H9 (cell line): ENCODE data around the gene CFAP61. TPM values are rescaled to one million over a fixed set of nuclear protein-coding genes. Genes with fewer than 3 reads are reported as not detected.

ENCODE experiments used
- DNase-seq: peaks from one replicate; pipeline ENCODE4 v3.0.0-alpha.2; 2017
- H2AFZ ChIP-seq: one replicate; pipeline ENCODE4 v1.6.1; 2013; ENCODE audit warnings: mild to moderate bottlenecking, low read length, control low read depth, moderate library complexity
- H2AK5ac ChIP-seq: 2 replicates; pipeline ENCODE4 v1.6.1; 2013; ENCODE audit warnings: low read length, control low read depth, mixed read lengths; ENCODE audit not compliant: insufficient read length
- H2BK120ac ChIP-seq: one replicate; pipeline ENCODE4 v1.6.1; 2013; ENCODE audit warnings: low read depth, mild to moderate bottlenecking, low read length, control low read depth, inconsistent platforms; ENCODE audit not compliant: poor library complexity, severe bottlenecking
- H2BK12ac ChIP-seq: 2 replicates; pipeline ENCODE4 v1.6.1; 2013; ENCODE audit warnings: low read length, control low read depth, mixed read lengths, low read depth; ENCODE audit not compliant: insufficient read length
- H2BK15ac ChIP-seq: 2 replicates; pipeline ENCODE4 v1.6.1; 2013; ENCODE audit warnings: low read depth, low read length, control low read depth
- H2BK20ac ChIP-seq: one replicate; pipeline ENCODE4 v1.6.1; 2013; ENCODE audit warnings: low read depth, mild to moderate bottlenecking, low read length, control low read depth, inconsistent platforms; ENCODE audit not compliant: poor library complexity, severe bottlenecking
- H2BK5ac ChIP-seq: 2 replicates; pipeline ENCODE4 v1.6.1; 2013; ENCODE audit warnings: low read length, control low read depth, mixed read lengths; ENCODE audit not compliant: insufficient read length
- H3K14ac ChIP-seq: 2 replicates; pipeline ENCODE4 v1.6.1; 2013; ENCODE audit warnings: low read length, control low read depth; ENCODE audit not compliant: insufficient read depth
- H3K18ac ChIP-seq: 2 replicates; pipeline ENCODE4 v1.6.1; 2013; ENCODE audit warnings: low read depth, mild to moderate bottlenecking, mixed read lengths, low read length, control low read depth; ENCODE audit not compliant: insufficient read length
- H3K23ac ChIP-seq: 2 replicates; pipeline ENCODE4 v1.6.1; 2013; ENCODE audit warnings: low read length, control low read depth, mixed read lengths, low read depth; ENCODE audit not compliant: insufficient read length
- H3K23me2 ChIP-seq: 2 replicates; pipeline ENCODE4 v1.6.1; 2013; ENCODE audit warnings: low read depth, mild to moderate bottlenecking, mixed read lengths, low read length, control low read depth; ENCODE audit not compliant: insufficient read length, poor library complexity, severe bottlenecking
- H3K27ac ChIP-seq: 2 replicates; pipeline ENCODE4 v1.5.1; 2013; ENCODE audit warnings: low read length, control low read depth, mixed read lengths, low read depth; ENCODE audit not compliant: insufficient read length
- H3K27me3 ChIP-seq: 2 replicates; pipeline ENCODE4 v1.6.1; 2013; ENCODE audit warnings: low read length, control low read depth, inconsistent platforms; ENCODE audit not compliant: insufficient read depth
- H3K4ac ChIP-seq: 2 replicates; pipeline ENCODE4 v1.6.1; 2013; ENCODE audit warnings: low read depth, mild to moderate bottlenecking, control low read depth, inconsistent platforms, low read length, moderate library complexity
- H3K4me1 ChIP-seq: 2 replicates; pipeline ENCODE4 v1.6.1; 2013; ENCODE audit warnings: low read length, control low read depth, inconsistent platforms; ENCODE audit not compliant: insufficient read depth
- H3K4me2 ChIP-seq: 2 replicates; pipeline ENCODE4 v1.6.1; 2013; ENCODE audit warnings: low read length, control low read depth, mixed read lengths; ENCODE audit not compliant: insufficient read length, insufficient read depth
- H3K56ac ChIP-seq: 2 replicates; pipeline ENCODE4 v1.6.1; 2013; ENCODE audit warnings: low read depth, mild to moderate bottlenecking, mixed read lengths, low read length, control low read depth; ENCODE audit not compliant: insufficient read length
- H3K79me1 ChIP-seq: 2 replicates; pipeline ENCODE4 v1.6.1; 2013; ENCODE audit warnings: low read depth, mild to moderate bottlenecking, moderate library complexity, low read length, control low read depth, inconsistent platforms; ENCODE audit not compliant: insufficient read depth, poor library complexity, severe bottlenecking
- H3K79me2 ChIP-seq: 2 replicates; pipeline ENCODE4 v1.6.1; 2013; ENCODE audit warnings: low read length, control low read depth, inconsistent platforms; ENCODE audit not compliant: insufficient read depth
- H3K9ac ChIP-seq: 2 replicates; pipeline ENCODE4 v1.6.1; 2013; ENCODE audit warnings: low read length, control low read depth, mixed read lengths; ENCODE audit not compliant: insufficient read length; ENCODE audit errors: extremely low read depth
- H3K9me3 ChIP-seq: one replicate; pipeline ENCODE4 v1.6.1; 2013; ENCODE audit warnings: low read depth, low read length, inconsistent platforms; ENCODE audit not compliant: control insufficient read depth
- H3T11ph ChIP-seq: one replicate; pipeline ENCODE4 v1.6.1; 2013; ENCODE audit warnings: mild to moderate bottlenecking, low read length, control low read depth, inconsistent platforms
- H4K20me1 ChIP-seq: one replicate; pipeline ENCODE4 v1.6.1; 2013; ENCODE audit not compliant: control insufficient read depth, insufficient read length, insufficient read depth
- H4K5ac ChIP-seq: 2 replicates; pipeline ENCODE4 v1.6.1; 2013; ENCODE audit warnings: low read depth, mild to moderate bottlenecking, mixed read lengths, low read length, control low read depth; ENCODE audit not compliant: insufficient read length
- H4K8ac ChIP-seq: replicated peaks from 2 replicates; pipeline ENCODE4 v1.6.1; 2013; ENCODE audit warnings: low read length, control low read depth, mixed read lengths, low read depth; ENCODE audit not compliant: insufficient read length
- H4K91ac ChIP-seq: 2 replicates; pipeline ENCODE4 v1.6.1; 2013; ENCODE audit warnings: low read depth, mild to moderate bottlenecking, moderate library complexity, mixed read lengths, low read length, control low read depth; ENCODE audit not compliant: insufficient read length
- H3K27ac Mint-ChIP-seq, 3 experiments: 2 replicates in 2 of 3; 3 replicates in 1 of 3; pipeline ENCODE4 v1.8.0; 2020 to 2021; ENCODE audit warnings: mixed read lengths in 3 of 3, mild to moderate bottlenecking in 1 of 3, moderate library complexity in 1 of 3
- H3K27me3 Mint-ChIP-seq: 2 replicates; pipeline ENCODE4 v1.8.0; 2021; ENCODE audit warnings: low read depth, mild to moderate bottlenecking, moderate library complexity, mixed read lengths
- H3K36me3 Mint-ChIP-seq, 3 experiments: 2 replicates in 2 of 3; 3 replicates in 1 of 3; pipeline ENCODE4 v1.8.0; 2020 to 2021; ENCODE audit warnings: low read depth in 3 of 3, mixed read lengths in 3 of 3; ENCODE audit not compliant: insufficient read depth in 1 of 3
- H3K4me1 Mint-ChIP-seq, 2 experiments: 2 replicates each; pipeline ENCODE4 v1.8.0; 2020; ENCODE audit warnings: mixed read lengths in 2 of 2
- H3K4me3 Mint-ChIP-seq, 2 experiments: 2 replicates in 1 of 2; 3 replicates in 1 of 2; pipeline ENCODE4 v1.8.0; 2020 to 2021; ENCODE audit warnings: mild to moderate bottlenecking in 2 of 2, mixed read lengths in 2 of 2, moderate library complexity in 1 of 2
- H3K9me3 Mint-ChIP-seq, 2 experiments: 2 replicates in 1 of 2; 3 replicates in 1 of 2; pipeline ENCODE4 v1.8.0; 2020; ENCODE audit warnings: mild to moderate bottlenecking in 2 of 2, mixed read lengths in 2 of 2, moderate library complexity in 1 of 2
- CTCF ChIP-seq: fragments of 200-600 bp; sonication (generic); conservative IDR thresholded peaks from 3 replicates; pipeline ENCODE4 v1.8.0; 2021; ENCODE audit warnings: antibody characterized with exemption, mild to moderate bottlenecking
- WGBS: extraction: QIAGEN DNeasy Blood & Tissue Kit; methylation state at CpG from one replicate; pipeline ENCODE4 v1.1.7; 2013; ENCODE audit warnings: missing lambda C conversion rate, low lambda C conversion rate, mixed read lengths; ENCODE audit not compliant: insufficient read length; ENCODE audit errors: extremely low coverage; 5-methylcytosine and 5-hydroxymethylcytosine counted together
- total RNA-seq: library from RNA; stranded (reverse); gene quantifications from 2 replicates; pipeline ENCODE4 v1.2.1, GENCODE V29; 2021

The CFAP61 gene
- total RNA-seq, 1 experiment from 2014 or later, result 0.44 TPM

GRCh38 chr20:20251836-20252235 lies 199.5 kb downstream of the CFAP61 start:
- Histone ChIP-seq H3K4me1 (no peaks in the 10 kb centered on the region), H3K23ac (no peak overlapping the region), H3K14ac (no peak overlapping the region), H3K9ac (no peak overlapping the region), H2BK20ac (no peak overlapping the region), H2AFZ (no peak overlapping the region), H3K56ac (no peak overlapping the region), H3T11ph (no peak overlapping the region), H3K9me3 (no peaks in the 10 kb centered on the region), H4K5ac (no peak overlapping the region), H3K4me2 (no peak overlapping the region), H3K18ac (no peak overlapping the region), H2AK5ac (no peak overlapping the region), H3K79me2 (no peaks in the 10 kb centered on the region), H4K8ac (no peak overlapping the region), H4K91ac (no peak overlapping the region), H2BK5ac (no peak overlapping the region), H3K27me3 (no peaks in the 10 kb centered on the region), H3K79me1 (no peaks in the 10 kb centered on the region), H2BK15ac (no peak overlapping the region), H2BK120ac (no peak overlapping the region), H3K4ac (no peak overlapping the region), H4K20me1 (no peaks in the 10 kb centered on the region), H2BK12ac (no peak overlapping the region), H3K27ac (no peak overlapping the region), H3K23me2 (no peaks in the 10 kb centered on the region)
- Mint-ChIP-seq H3K27ac (no peak overlapping the region), H3K9me3 (no peaks in the 10 kb centered on the region), H3K27me3 (no peaks in the 10 kb centered on the region; the same call in 1 of the 2 replicates), H3K4me3 (no peak overlapping the region), H3K36me3 (no peaks in the 10 kb centered on the region; a peak in 1 of 7 replicates), H3K4me1 (peaks cover 4 to 11% of the 10 kb centered on the region in 2 experiments)
- DNase-seq, result no peak
- TF ChIP-seq CTCF, result no peak
- WGBS, result no CpG with 5 or more reads among the region's 8 CpGs
